ENCODE measurements around the gene CRAMP1. TPM values are rescaled to one million over a fixed set of nuclear protein-coding genes. Genes with fewer than 3 reads are reported as not detected.

Gene CRAMP1
- total RNA-seq, 1 donor from 2014 or later = 38.6 TPM

DNA sequence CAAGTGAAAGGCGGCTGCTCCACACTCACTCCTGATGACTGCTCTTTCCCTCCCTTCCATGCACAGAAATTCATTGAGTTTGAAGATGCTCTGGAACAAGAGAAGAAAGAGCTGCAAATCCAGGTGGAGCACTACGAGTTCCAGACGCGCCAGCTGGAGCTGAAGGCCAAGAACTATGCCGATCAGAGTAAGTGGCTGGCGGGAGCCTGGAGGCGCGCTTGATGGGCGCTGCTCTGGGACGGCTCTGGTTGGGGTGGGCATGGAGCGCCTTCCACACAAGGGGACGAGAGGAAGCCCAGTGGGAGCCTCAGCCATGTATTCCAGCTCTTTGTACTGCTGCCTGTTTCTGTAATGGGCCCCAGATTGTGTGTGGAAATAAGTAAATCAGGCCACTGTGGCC is 112.3 kb downstream of the CRAMP1 start:
- no peak for DNase-seq (ENCODE audit: low spot score)
- no peak overlapping the region for H3K27ac Mint-ChIP-seq
- H3K36me3 Mint-ChIP-seq (ENCODE audit: low read depth) = peaks cover 8% of the 10 kb centered on the region
- intact Hi-C loops (cut with micrococcal nuclease) = no loop called here
- H3K4me3 Mint-ChIP-seq = no peak overlapping the region
- peaks cover 22% of the 10 kb centered on the region for H3K4me1 Mint-ChIP-seq (ENCODE audit: low read depth)
- H3K9me3 Mint-ChIP-seq = no peaks in the 10 kb centered on the region
- no peaks in the 10 kb centered on the region for H3K27me3 Mint-ChIP-seq (ENCODE audit: insufficient read depth)

DNA sequence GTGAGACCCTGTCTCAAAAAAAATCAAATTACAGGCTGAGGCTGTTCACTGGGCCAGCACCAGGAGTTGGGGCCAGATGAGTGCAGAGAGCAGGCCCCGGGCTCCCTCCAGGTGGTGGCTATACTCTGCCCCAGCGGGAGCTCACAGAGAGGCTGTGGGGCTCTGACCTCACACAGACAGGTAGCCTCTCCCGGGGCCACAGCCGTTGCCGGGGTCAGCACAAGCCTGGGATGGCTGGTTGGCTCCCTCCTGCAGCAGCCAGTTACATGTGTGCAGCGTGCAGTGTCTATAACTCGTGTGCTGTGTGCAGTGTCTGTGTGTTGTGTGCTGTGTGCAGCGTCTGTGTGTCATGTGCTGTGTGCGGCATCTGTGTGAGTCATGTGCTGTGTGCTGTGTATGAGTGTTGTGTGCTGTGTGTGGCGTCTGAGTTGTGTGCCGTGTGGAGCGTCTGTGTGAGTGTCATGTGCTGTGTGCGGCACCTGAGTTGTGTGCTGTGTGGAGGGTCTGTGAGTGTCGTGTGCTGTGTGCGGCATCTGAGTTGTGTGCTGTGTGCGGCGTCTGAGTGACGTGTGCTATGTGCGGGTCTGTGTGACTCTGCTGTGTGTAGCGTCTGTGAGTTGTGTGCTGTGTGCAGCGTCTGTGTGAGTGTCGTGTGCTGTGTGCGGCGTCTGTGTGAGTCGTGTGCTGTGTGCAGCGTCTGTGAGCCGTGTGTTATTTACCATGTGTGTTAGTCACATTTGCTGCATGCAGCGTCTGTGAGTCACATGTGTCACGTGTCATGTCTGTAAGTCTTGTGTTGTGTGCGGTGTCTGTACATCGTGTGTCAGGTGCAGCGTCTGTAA is 114.7 kb downstream of the CRAMP1 start:
- H3K4me1 Mint-ChIP-seq (ENCODE audit: low read depth) = peaks cover 15% of the 10 kb centered on the region
- H3K9me3 Mint-ChIP-seq = no peaks in the 10 kb centered on the region
- H3K27ac Mint-ChIP-seq = no peak overlapping the region
- intact Hi-C loops (cut with micrococcal nuclease) = no loop called here
- H3K36me3 Mint-ChIP-seq (ENCODE audit: low read depth) = peaks cover 9% of the 10 kb centered on the region
- no peak overlapping the region for H3K4me3 Mint-ChIP-seq
- no peaks in the 10 kb centered on the region for H3K27me3 Mint-ChIP-seq (ENCODE audit: insufficient read depth)
- DNase-seq (ENCODE audit: low spot score) = no peak

Other genes with a start within 250 kb of the CRAMP1 start
- gene UNKL, start 197.7 kb upstream of the CRAMP1 start, total RNA-seq = 42.7 and 46.1 TPM in 2 replicates
- 22.6 and 23.4 TPM in 2 replicates for gene UQCC4, start 191.6 kb upstream of the CRAMP1 start, total RNA-seq
- gene PERCC1, start 181.3 kb upstream of the CRAMP1 start, total RNA-seq = not detected in 2 replicates
- gene CCDC154, start 167.8 kb upstream of the CRAMP1 start, total RNA-seq = 0.44 and 2.0 TPM in 2 replicates
- gene CLCN7, start 137.3 kb upstream of the CRAMP1 start, total RNA-seq = 61.7 and 68.7 TPM in 2 replicates
- 0.20 TPM in 1 of 2 replicates, not detected in the other for gene PTX4, start 123.4 kb upstream of the CRAMP1 start, total RNA-seq
- gene TELO2, start 119.0 kb upstream of the CRAMP1 start, total RNA-seq = 94.1 and 95.3 TPM in 2 replicates
- 22.8 and 23.7 TPM in 2 replicates for gene TMEM204, start 78.7 kb upstream of the CRAMP1 start, total RNA-seq
- gene IFT140, start 288 bp upstream of the CRAMP1 start, total RNA-seq = 8.8 and 9.5 TPM in 2 replicates
- gene JPT2, start 65.9 kb downstream of the CRAMP1 start, total RNA-seq = 106 and 119 TPM in 2 replicates
- gene MAPK8IP3, start 93.8 kb downstream of the CRAMP1 start, total RNA-seq = 84.4 and 84.6 TPM in 2 replicates
- 49.5 and 49.9 TPM in 2 replicates for gene NME3, start 159.2 kb downstream of the CRAMP1 start, total RNA-seq
- gene EME2, start 160.4 kb downstream of the CRAMP1 start, total RNA-seq = 31.0 and 32.7 TPM in 2 replicates
- 209 and 215 TPM in 2 replicates for gene MRPS34, start 160.8 kb downstream of the CRAMP1 start, total RNA-seq
- gene SPSB3, start 170.2 kb downstream of the CRAMP1 start, total RNA-seq = 30.3 and 30.8 TPM in 2 replicates
- 81.6 and 82.8 TPM in 2 replicates for gene NUBP2, start 170.6 kb downstream of the CRAMP1 start, total RNA-seq
- not detected in 2 replicates for gene IGFALS, start 181.3 kb downstream of the CRAMP1 start, total RNA-seq
- gene HAGH, start 214.5 kb downstream of the CRAMP1 start, total RNA-seq = 57.8 and 58.7 TPM in 2 replicates
- 19.4 and 20.2 TPM in 2 replicates for gene FAHD1, start 214.8 kb downstream of the CRAMP1 start, total RNA-seq